SK-N-SH treated with all-trans-retinoic acid at 6 μM for 48 hours (cell line): ENCODE measurements around the gene PRRT2.

Experiments
- ATAC-seq: fragments of 200-7000 bp; cut with Tn5 transposase; 3 replicates; pipeline ENCODE4 v1.9.1; 2020; ENCODE audit warnings: mild to moderate bottlenecking, moderate library complexity
- ARNTL ChIP-seq: fragments of 450-650 bp; formaldehyde crosslinking; IDR thresholded peaks from 2 replicates; pipeline ENCODE4 v1.5.0; 2020; ENCODE audit warnings: low read depth, mild to moderate bottlenecking, moderate library complexity, borderline replicate concordance
- BACH2 ChIP-seq: fragments of 250-450 bp; sonication (Bioruptor Pico); IDR thresholded peaks from 2 replicates; pipeline ENCODE4 v1.9.0; 2021; ENCODE audit warnings: mild to moderate bottlenecking, borderline replicate concordance
- CREB5 ChIP-seq: fragments of 250-450 bp; sonication (Bioruptor Pico); IDR thresholded peaks from 2 replicates; pipeline ENCODE4 v1.5.1; 2020; ENCODE audit warnings: low read depth, mild to moderate bottlenecking, moderate library complexity
- CSDC2 ChIP-seq: fragments of 250-450 bp; sonication (Bioruptor Pico); IDR thresholded peaks from 2 replicates; pipeline ENCODE4 v1.5.0; 2020; ENCODE audit warnings: mild to moderate bottlenecking, moderate library complexity
- CSRNP3 ChIP-seq: fragments of 250-450 bp; sonication (Bioruptor Pico); IDR thresholded peaks from 2 replicates; pipeline ENCODE4 v1.5.1; 2021; ENCODE audit warnings: mild to moderate bottlenecking, moderate library complexity
- ESRRG ChIP-seq: fragments of 250-450 bp; sonication (Bioruptor Pico); IDR thresholded peaks from 2 replicates; pipeline ENCODE4 v1.6.1; 2021; ENCODE audit warnings: mild to moderate bottlenecking
- GLIS3 ChIP-seq: fragments of 250-450 bp; sonication (Bioruptor Pico); IDR thresholded peaks from 2 replicates; pipeline ENCODE4 v1.5.0; 2020; ENCODE audit warnings: mild to moderate bottlenecking, moderate library complexity
- ISL1 ChIP-seq: fragments of 250-450 bp; sonication (Bioruptor Pico); IDR thresholded peaks from 2 replicates; pipeline ENCODE4 v2.1.2; 2022; ENCODE audit warnings: mild to moderate bottlenecking, moderate library complexity
- OSR1 ChIP-seq: fragments of 250-450 bp; sonication (Bioruptor Pico); IDR thresholded peaks from 2 replicates; pipeline ENCODE4 v1.8.0; 2022; ENCODE audit warnings: moderate library complexity, mild to moderate bottlenecking, inconsistent platforms
- POU6F1 ChIP-seq: fragments of 250-450 bp; sonication (Bioruptor Pico); IDR thresholded peaks from 2 replicates; pipeline ENCODE4 v1.8.0; 2021; ENCODE audit warnings: low read depth, mild to moderate bottlenecking, moderate library complexity, borderline replicate concordance
- PPARA ChIP-seq: fragments of 250-450 bp; sonication (Bioruptor Pico); IDR thresholded peaks from 2 replicates; pipeline ENCODE4 v1.5.0; 2020; ENCODE audit warnings: mild to moderate bottlenecking, borderline replicate concordance
- RARB ChIP-seq: fragments of 250-450 bp; sonication (Bioruptor Pico); IDR thresholded peaks from 2 replicates; pipeline ENCODE4 v1.8.0; 2021; ENCODE audit warnings: mild to moderate bottlenecking, moderate library complexity
- SNAI2 ChIP-seq: fragments of 250-450 bp; sonication (Bioruptor Pico); IDR thresholded peaks from 2 replicates; pipeline ENCODE4 v1.5.0; 2020; ENCODE audit warnings: mild to moderate bottlenecking, moderate library complexity
- TCF4 ChIP-seq: fragments of 250-450 bp; sonication (Bioruptor Pico); IDR thresholded peaks from 2 replicates; pipeline ENCODE4 v1.8.0; 2021; ENCODE audit warnings: mild to moderate bottlenecking, moderate library complexity, borderline replicate concordance
- TOX ChIP-seq: fragments of 250-450 bp; sonication (Bioruptor Pico); IDR thresholded peaks from 2 replicates; pipeline ENCODE4 v1.8.0; 2021; ENCODE audit warnings: mild to moderate bottlenecking, moderate library complexity, borderline replicate concordance
- ZC3H10 ChIP-seq: fragments of 250-450 bp; sonication (Bioruptor Pico); IDR thresholded peaks from 2 replicates; pipeline ENCODE4 v1.5.1; 2021; ENCODE audit warnings: mild to moderate bottlenecking, moderate library complexity
- ZFP3 ChIP-seq: fragments of 250-450 bp; sonication (Bioruptor Pico); IDR thresholded peaks from 2 replicates; pipeline ENCODE4 v1.5.0; 2020; ENCODE audit warnings: mild to moderate bottlenecking, moderate library complexity
- ZFP30 ChIP-seq: fragments of 450-650 bp; formaldehyde crosslinking; IDR thresholded peaks from 2 replicates; pipeline ENCODE4 v1.5.0; 2022; ENCODE audit warnings: mild to moderate bottlenecking, moderate library complexity
- ZNF565 ChIP-seq: fragments of 450-650 bp; formaldehyde crosslinking; conservative IDR thresholded peaks from 2 replicates; pipeline ENCODE4 v1.5.0; 2020; ENCODE audit warnings: low read depth, mild to moderate bottlenecking, moderate library complexity
- ZNF70 ChIP-seq: fragments of 450-650 bp; formaldehyde crosslinking; IDR thresholded peaks from 2 replicates; pipeline ENCODE4 v1.5.0; 2020; ENCODE audit warnings: mild to moderate bottlenecking, moderate library complexity
- ZNF8 ChIP-seq: fragments of 450-650 bp; formaldehyde crosslinking; IDR thresholded peaks from 2 replicates; pipeline ENCODE4 v1.5.0; 2020; ENCODE audit warnings: mild to moderate bottlenecking, moderate library complexity
- TF ChIP-seq, protein P1 (sequence below): fragments of 250-450 bp; sonication (Bioruptor Pico); IDR thresholded peaks from 2 replicates; pipeline ENCODE4 v1.8.0; 2020; ENCODE audit warnings: mild to moderate bottlenecking, moderate library complexity, borderline replicate concordance

The PRRT2 gene

GRCh38 chr16:29862383-29862883 is 50.4 kb downstream of the PRRT2 start:
- peak; percentile 48 for ATAC-seq
- TF ChIP-seq TOX (no peak), ZFP30 (CRISPR knock-in tag) (no peak), ZNF70 (CRISPR knock-in tag) (no peak), SNAI2 (CRISPR knock-in tag) (no peak), BACH2 (no peak), ARNTL (CRISPR knock-in tag) (no peak), OSR1 (no peak), ESRRG (no peak), CSRNP3 (CRISPR knock-in tag) (no peak), CREB5 (CRISPR knock-in tag) (no peak), ISL1 (CRISPR knock-in tag) (no peak), ZC3H10 (no peak), POU6F1 (no peak), TCF4 (CRISPR knock-in tag) (no peak), CSDC2 (CRISPR knock-in tag) (no peak), PPARA (CRISPR knock-in tag) (no peak)

DNA sequence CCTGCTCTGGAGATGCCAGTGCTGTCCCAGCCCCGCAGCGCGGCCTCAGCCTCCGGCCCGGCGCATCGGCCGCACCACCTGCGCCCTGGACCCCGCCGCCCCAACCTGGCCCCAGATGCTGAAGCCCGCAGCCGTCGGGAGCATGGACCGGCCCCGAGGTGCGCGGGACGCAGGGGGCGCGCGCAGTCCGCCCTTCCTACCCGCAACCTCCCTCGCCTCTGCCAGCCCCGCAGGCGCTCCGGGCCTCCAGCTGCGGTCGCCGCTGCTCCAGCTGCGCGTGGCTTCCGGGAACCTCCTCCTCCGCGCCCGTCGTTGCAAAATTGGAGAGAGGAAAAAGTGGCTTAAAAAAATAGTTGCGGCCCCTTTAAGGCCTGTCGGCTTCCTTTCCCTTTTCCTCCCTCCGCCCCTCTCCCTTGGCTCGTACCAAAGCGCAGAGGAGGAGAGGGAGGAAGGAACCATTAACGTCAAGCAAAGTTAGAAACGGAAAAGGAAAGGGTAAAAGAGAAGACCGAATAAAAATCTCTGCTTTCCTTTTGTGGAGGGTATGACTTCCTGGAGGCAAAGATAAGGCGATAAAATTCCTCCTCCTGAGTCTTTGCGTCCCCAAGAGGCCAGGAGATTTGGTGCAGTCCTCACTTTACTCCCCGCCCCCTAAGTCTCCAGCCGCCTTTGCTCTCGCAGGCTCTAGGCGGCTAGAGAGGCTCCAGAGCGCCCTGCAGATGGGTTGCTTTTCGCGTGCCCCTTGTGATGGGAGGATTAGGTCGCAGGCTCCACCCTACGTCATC is 51.1 kb downstream of the PRRT2 start, which contains the start of gene CDIPT:
Gene CDIPT, minus strand, starts transcription at position 343 of the 785 bp plus-strand sequence. CDS start 369 bp downstream, outside the sequence.
- peak; percentile 99 for ATAC-seq
- TF ChIP-seq, protein P1, sequence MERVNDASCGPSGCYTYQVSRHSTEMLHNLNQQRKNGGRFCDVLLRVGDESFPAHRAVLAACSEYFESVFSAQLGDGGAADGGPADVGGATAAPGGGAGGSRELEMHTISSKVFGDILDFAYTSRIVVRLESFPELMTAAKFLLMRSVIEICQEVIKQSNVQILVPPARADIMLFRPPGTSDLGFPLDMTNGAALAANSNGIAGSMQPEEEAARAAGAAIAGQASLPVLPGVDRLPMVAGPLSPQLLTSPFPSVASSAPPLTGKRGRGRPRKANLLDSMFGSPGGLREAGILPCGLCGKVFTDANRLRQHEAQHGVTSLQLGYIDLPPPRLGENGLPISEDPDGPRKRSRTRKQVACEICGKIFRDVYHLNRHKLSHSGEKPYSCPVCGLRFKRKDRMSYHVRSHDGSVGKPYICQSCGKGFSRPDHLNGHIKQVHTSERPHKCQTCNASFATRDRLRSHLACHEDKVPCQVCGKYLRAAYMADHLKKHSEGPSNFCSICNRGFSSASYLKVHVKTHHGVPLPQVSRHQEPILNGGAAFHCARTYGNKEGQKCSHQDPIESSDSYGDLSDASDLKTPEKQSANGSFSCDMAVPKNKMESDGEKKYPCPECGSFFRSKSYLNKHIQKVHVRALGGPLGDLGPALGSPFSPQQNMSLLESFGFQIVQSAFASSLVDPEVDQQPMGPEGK, result no peak
- no peak for TF ChIP-seq CSRNP3 (CRISPR knock-in tag)
- no peak for TF ChIP-seq RARB (CRISPR knock-in tag)
- no peak for TF ChIP-seq ZFP3 (CRISPR knock-in tag)
- no peak for TF ChIP-seq ESRRG
- TF ChIP-seq ZNF565 (CRISPR knock-in tag), result no peak
- TF ChIP-seq BACH2, result no peak
- TF ChIP-seq CSDC2 (CRISPR knock-in tag), result no peak
- no peak for TF ChIP-seq SNAI2 (CRISPR knock-in tag)
- TF ChIP-seq PPARA (CRISPR knock-in tag), result no peak
- TF ChIP-seq OSR1, result no peak
- no peak for TF ChIP-seq GLIS3 (CRISPR knock-in tag)
- no peak for TF ChIP-seq ZFP30 (CRISPR knock-in tag)
- no peak for TF ChIP-seq ZNF8 (CRISPR knock-in tag)
- no peak for TF ChIP-seq ISL1 (CRISPR knock-in tag)
- no peak for TF ChIP-seq ARNTL (CRISPR knock-in tag)
- no peak for TF ChIP-seq ZC3H10
- no peak for TF ChIP-seq TCF4 (CRISPR knock-in tag)
- TF ChIP-seq CREB5 (CRISPR knock-in tag), result no peak
- TF ChIP-seq, all 23 proteins: peak for 0
